Upper lobe of left lung (tissue), 4 donors: Measurements from ENCODE around the gene TP53I11.

Experiments used
- EP300 ChIP-seq, 4 donors: sonication (generic); formaldehyde crosslinking; IDR thresholded peaks; one replicate each; pipeline ENCODE4 v1.5.1; 2017; ENCODE audit warnings: antibody characterized with exemption in 4 of 4, control low read depth in 2 of 4
- TF ChIP-seq, protein P1 (sequence below), 6 experiments: fragments of 450-650 bp in 4 of 6; fragments of 200-600 bp in 2 of 6; sonication (generic) in 2 of 6; IDR thresholded peaks; one replicate each; pipeline ENCODE4 v1.5.1; 2016 to 2019; ENCODE audit warnings: antibody characterized with exemption in 6 of 6

DNA sequence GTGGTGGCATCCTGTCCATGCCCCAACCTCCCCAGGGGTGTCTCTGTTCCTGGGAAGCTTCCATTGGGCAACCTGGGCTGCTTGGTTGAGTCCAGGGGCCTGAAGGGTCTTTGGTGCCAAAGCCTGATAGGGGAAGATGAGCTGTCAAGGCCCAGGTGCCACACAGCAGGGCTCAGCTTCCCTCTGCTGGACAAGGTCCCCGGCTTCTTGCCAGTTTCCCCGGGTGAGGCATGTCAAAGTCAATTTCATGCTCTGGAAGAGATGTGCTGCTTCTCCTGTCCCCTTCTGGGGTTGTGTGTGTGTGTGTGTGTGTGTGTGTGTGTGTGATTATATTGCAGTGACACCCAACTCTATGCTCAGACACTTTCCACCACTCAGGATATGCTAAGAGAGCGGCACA lies 26.9 kb downstream of the TP53I11 start:
- no peak for TF ChIP-seq EP300 (IDR thresholded peaks at IDR 0.05)
- TF ChIP-seq, protein P1, sequence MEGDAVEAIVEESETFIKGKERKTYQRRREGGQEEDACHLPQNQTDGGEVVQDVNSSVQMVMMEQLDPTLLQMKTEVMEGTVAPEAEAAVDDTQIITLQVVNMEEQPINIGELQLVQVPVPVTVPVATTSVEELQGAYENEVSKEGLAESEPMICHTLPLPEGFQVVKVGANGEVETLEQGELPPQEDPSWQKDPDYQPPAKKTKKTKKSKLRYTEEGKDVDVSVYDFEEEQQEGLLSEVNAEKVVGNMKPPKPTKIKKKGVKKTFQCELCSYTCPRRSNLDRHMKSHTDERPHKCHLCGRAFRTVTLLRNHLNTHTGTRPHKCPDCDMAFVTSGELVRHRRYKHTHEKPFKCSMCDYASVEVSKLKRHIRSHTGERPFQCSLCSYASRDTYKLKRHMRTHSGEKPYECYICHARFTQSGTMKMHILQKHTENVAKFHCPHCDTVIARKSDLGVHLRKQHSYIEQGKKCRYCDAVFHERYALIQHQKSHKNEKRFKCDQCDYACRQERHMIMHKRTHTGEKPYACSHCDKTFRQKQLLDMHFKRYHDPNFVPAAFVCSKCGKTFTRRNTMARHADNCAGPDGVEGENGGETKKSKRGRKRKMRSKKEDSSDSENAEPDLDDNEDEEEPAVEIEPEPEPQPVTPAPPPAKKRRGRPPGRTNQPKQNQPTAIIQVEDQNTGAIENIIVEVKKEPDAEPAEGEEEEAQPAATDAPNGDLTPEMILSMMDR (IDR thresholded peaks at IDR 0.05), result no peak
